OCI-LY3 (cell line): ENCODE results near the gene GRAMD2A.
A peak's percentile ranks its signal among the peaks of the same experiment; 100 is the strongest.

ENCODE experiments used
- H2AFZ ChIP-seq: fragments of 200-600, 300-600 bp; shearing (Covaris generic); 2 replicates; pipeline ENCODE4 v1.6.0; 2014; ENCODE audit warnings: antibody characterized with exemption, low read depth, low read length
- H3K27ac ChIP-seq: fragments of 200-600, 300-600 bp; sonication (generic); 2 replicates; pipeline ENCODE4 v1.5.1; 2014; ENCODE audit warnings: mild to moderate bottlenecking, low read length, moderate library complexity, mixed read lengths
- H3K27me3 ChIP-seq: fragments of 200-600, 300-600 bp; sonication (generic); 2 replicates; pipeline ENCODE4 v1.6.1; 2014; ENCODE audit warnings: low read depth, low read length, mixed read lengths
- H3K36me3 ChIP-seq: fragments of 200-600, 300-600 bp; sonication (generic); replicated peaks from 2 replicates; pipeline ENCODE3; 2014; ENCODE audit warnings: low read depth, low read length, mixed read lengths
- H3K4me1 ChIP-seq: fragments of 300-600, 200-600 bp; sonication (generic); 2 replicates; pipeline ENCODE4 v1.6.1; 2014; ENCODE audit warnings: low read length, mixed read lengths
- H3K4me2 ChIP-seq: fragments of 200-600, 300-600 bp; sonication (generic); 2 replicates; pipeline ENCODE4 v1.6.1; 2014; ENCODE audit warnings: low read length, mixed read lengths
- H3K4me3 ChIP-seq: fragments of 300-600, 200-600 bp; sonication (generic); 2 replicates; pipeline ENCODE4 v1.5.1; 2014; ENCODE audit warnings: antibody characterized with exemption, mild to moderate bottlenecking, low read length, moderate library complexity
- H3K79me2 ChIP-seq: fragments of 300-600, 200-600 bp; shearing (Covaris generic); 2 replicates; pipeline ENCODE4 v1.6.1; 2014; ENCODE audit warnings: mild to moderate bottlenecking, low read length, mixed read lengths
- H3K9ac ChIP-seq: fragments of 300-600, 200-600 bp; shearing (Covaris generic); 2 replicates; pipeline ENCODE4 v1.6.0; 2014; ENCODE audit warnings: mild to moderate bottlenecking, low read length, moderate library complexity
- H3K9me3 ChIP-seq: fragments of 200-600, 300-600 bp; shearing (Covaris generic); 2 replicates; pipeline ENCODE4 v1.6.1; 2014; ENCODE audit warnings: low read length, mixed read lengths; ENCODE audit not compliant: insufficient read depth
- H4K20me1 ChIP-seq: fragments of 200-600, 300-600 bp; sonication (generic); 2 replicates; pipeline ENCODE4 v1.6.1; 2016; ENCODE audit warnings: low read length, mixed read lengths; ENCODE audit not compliant: insufficient read depth
- EZH2phosphoT487 ChIP-seq: fragments of 200-600 bp; shearing (Covaris generic); IDR thresholded peaks from 2 replicates; pipeline ENCODE4 v1.6.1; 2018; ENCODE audit warnings: antibody characterized with exemption, mixed run types, low read depth
- TF ChIP-seq, protein P1 (sequence below): fragments of 200-600, 300-600 bp; sonication (generic); IDR thresholded peaks from 2 replicates; pipeline ENCODE4 v1.5.1; 2014; ENCODE audit warnings: antibody characterized with exemption, low read length, low read depth

GRAMD2A gene

DNA sequence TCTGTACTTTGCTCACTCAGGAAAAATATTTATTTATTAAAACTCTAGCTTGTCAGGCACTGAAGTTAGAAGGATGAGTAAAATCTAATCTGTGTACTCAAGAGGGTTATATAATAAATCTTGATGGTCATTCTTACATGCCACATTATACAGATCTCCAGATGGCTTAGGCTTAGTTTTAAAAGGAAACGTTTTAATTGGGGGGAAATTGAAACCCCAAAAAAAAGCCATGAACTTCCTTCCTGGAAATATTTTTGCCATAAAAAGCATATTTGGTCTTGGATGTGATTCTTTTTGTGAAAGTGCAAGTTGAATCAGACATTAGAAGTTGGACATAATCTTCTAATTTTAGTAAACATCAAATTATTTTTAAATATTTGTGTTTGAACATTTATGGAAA, 73.4 kb downstream of the GRAMD2A start:
- Histone ChIP-seq H3K4me1 (peaks cover 4% of the 10 kb centered on the region; the same call in 1 of the 2 replicates), H3K36me3 (no peaks in the 10 kb centered on the region), H3K27me3 (no peaks in the 10 kb centered on the region), H3K9ac (no peak overlapping the region), H2AFZ (no peak overlapping the region), H3K79me2 (0 out of 2 replicates have a peak, but pooled peaks cover 3% of the 10 kb centered on the region), H3K4me3 (no peak overlapping the region), H4K20me1 (no peaks in the 10 kb centered on the region), H3K27ac (no peak overlapping the region), H3K4me2 (no peak overlapping the region), H3K9me3 (no peaks in the 10 kb centered on the region)
- TF ChIP-seq EZH2phosphoT487: no peak
- TF ChIP-seq, protein P1, sequence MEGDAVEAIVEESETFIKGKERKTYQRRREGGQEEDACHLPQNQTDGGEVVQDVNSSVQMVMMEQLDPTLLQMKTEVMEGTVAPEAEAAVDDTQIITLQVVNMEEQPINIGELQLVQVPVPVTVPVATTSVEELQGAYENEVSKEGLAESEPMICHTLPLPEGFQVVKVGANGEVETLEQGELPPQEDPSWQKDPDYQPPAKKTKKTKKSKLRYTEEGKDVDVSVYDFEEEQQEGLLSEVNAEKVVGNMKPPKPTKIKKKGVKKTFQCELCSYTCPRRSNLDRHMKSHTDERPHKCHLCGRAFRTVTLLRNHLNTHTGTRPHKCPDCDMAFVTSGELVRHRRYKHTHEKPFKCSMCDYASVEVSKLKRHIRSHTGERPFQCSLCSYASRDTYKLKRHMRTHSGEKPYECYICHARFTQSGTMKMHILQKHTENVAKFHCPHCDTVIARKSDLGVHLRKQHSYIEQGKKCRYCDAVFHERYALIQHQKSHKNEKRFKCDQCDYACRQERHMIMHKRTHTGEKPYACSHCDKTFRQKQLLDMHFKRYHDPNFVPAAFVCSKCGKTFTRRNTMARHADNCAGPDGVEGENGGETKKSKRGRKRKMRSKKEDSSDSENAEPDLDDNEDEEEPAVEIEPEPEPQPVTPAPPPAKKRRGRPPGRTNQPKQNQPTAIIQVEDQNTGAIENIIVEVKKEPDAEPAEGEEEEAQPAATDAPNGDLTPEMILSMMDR: no peak

DNA sequence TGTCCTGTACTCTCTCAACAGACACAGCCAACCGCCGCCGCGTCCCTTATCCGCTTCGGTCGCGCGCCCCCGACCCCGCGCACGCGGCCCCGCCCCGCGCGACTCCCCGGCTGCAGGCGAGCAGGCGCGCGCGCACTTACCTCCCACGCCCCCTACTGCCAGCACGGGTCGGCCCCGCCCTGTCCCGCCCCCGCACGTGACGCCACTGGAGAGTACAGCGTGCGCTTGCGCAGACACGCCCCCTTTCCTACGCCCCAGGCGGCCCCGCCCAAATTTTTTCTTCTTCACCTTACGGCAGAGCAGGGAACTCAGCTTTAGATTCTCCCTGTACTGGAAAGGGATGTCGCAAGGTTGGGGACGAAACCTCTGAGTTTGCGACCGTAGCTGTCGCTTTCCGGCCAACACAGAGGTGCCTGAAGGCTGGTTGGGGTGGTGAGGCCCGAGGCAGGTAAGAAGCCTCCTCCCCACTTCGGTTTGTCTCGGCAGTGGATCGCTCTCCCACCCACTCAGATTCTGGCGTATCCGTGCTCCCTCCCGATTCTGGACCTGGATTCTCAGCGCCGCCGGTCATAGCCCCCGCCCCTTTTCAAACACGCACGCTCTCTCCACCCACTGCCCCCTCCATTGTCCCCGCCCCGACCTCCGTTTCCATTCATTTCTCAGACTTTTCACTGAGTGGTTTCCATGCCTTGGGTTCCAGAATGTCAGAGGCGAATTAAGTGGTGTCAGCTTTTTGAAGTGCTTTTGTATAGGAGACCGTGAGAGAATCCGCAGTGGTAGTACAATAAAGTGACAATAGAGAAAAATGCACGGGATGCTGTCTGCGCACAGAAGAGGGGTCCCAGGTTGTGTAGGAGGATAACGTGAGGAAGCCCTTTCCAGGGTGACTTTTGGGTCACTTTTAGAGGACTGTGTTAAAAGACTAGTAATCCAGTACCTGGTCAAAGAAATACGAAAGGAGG, 79.3 kb downstream of the GRAMD2A start, which contains the start of the genes MYO9A and SENP8:
TSS of gene MYO9A (minus strand) at position 134 of the 962 bp plus-strand sequence. CDS start 71,587 bp downstream, outside the sequence.
TSS of gene SENP8 (plus strand) at position 387 of the 962 bp plus-strand sequence. CDS start 21,221 bp downstream, outside the sequence.
- Histone ChIP-seq H3K9ac (peak within 1 kb of the TSS; percentile 84), H3K4me3 (peak within 1 kb of the TSS; percentile 87), H4K20me1 (peaks cover 34% of the 10 kb centered on the region), H2AFZ (peak within 1 kb of the TSS; percentile 54), H3K27me3 (no peaks in the 10 kb centered on the region), H3K79me2 (peaks cover 48% of the 10 kb centered on the region), H3K4me1 (peaks cover 14% of the 10 kb centered on the region), H3K36me3 (no peaks in the 10 kb centered on the region), H3K9me3 (no peaks in the 10 kb centered on the region), H3K4me2 (peak within 1 kb of the TSS; percentile 92), H3K27ac (peak within 1 kb of the TSS; percentile 82)
- TF ChIP-seq, protein P1: no peak; the same call in 1 of the 2 replicates
- TF ChIP-seq EZH2phosphoT487: no peak

DNA sequence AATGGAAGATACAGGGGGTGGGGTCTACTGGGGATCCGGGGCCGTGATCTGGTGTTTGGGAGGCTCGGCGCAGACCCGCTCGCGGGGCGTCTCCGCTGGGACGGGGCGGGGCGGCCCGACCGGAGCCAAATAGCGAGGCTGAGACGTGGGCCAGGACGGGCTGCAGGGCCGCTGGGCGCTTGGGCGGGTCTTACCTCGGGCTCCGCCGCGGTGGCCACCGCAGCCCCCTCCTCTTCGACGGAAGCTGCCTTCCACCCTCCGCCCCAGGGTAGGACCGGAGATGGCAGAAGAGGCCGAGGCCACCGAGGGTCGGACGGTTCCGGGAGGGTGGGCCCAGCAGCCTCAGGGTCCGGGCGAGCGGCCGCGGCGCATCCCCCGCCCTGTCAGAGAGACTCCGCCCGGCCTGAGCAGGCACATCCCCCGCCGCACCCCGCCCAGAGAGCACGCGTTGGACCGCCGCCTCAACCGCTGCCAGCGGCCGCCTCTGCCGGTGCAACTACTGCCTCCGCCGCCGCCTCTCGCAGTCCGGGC, 80.0 kb downstream of the GRAMD2A start:
- Histone ChIP-seq H3K79me2 (peaks cover 55% of the 10 kb centered on the region), H3K27ac (peak overlapping the region; percentile 72), H3K9me3 (no peaks in the 10 kb centered on the region), H3K9ac (peak overlapping the region; percentile 80), H3K27me3 (no peaks in the 10 kb centered on the region), H2AFZ (peak overlapping the region; percentile 54; the same call in 1 of the 2 replicates), H4K20me1 (peaks cover 37% of the 10 kb centered on the region), H3K4me3 (peak overlapping the region; percentile 87), H3K4me1 (peaks cover 14% of the 10 kb centered on the region), H3K4me2 (peak overlapping the region; percentile 92), H3K36me3 (no peaks in the 10 kb centered on the region)
- TF ChIP-seq EZH2phosphoT487: no peak
- TF ChIP-seq, protein P1: no peak
